Caco-2 (cell line): ENCODE results near the gene OR8D2. TPM values are rescaled to one million over a fixed set of nuclear protein-coding genes. Genes with fewer than 3 reads are reported as not detected.

Source experiments
- BruUV-seq: library from RNA; stranded (reverse); fragments of 400-500 nt; replicated peaks from 2 replicates; lab custom pipeline; 2021; lab: Mats Ljungman, UMichigan
- CTCF ChIA-PET: fragments of 300-600 bp; sonication (Branson Sonifier 250); formaldehyde crosslinking; loops from one replicate; lab custom pipeline; 2022; ENCODE audit warnings: antibody characterized with exemption; lab: Charles Lee
- POLR2A ChIA-PET: fragments of 300-600 bp; sonication (Branson Sonifier 250); formaldehyde crosslinking; loops from one replicate; lab custom pipeline; 2022; ENCODE audit warnings: antibody characterized with exemption; lab: Charles Lee
- DNase-seq, 2 experiments: peaks; one replicate each; pipeline versions ENCODE4 v3.0.0 to v3.0.0-alpha.2; 2020 to 2022
- H3K27me3 ChIP-seq: replicated peaks from 2 replicates; pipeline ENCODE4 v1.6.0; 2011; ENCODE audit warnings: low read length; ENCODE audit not compliant: control insufficient read depth, insufficient read depth
- H3K36me3 ChIP-seq: 2 replicates; pipeline ENCODE4 v1.5.1; 2011; ENCODE audit warnings: low read length; ENCODE audit not compliant: control insufficient read depth, insufficient read depth
- H3K4me1 ChIP-seq: fragments of 250-450 bp; sonication (Bioruptor Pico); 2 replicates; pipeline ENCODE4 v1.5.1; 2020; ENCODE audit warnings: mild to moderate bottlenecking
- H3K4me3 ChIP-seq: 2 replicates; pipeline ENCODE4 v1.5.1; 2011; ENCODE audit warnings: low read depth, mild to moderate bottlenecking, control low read depth, low read length
- H3K9me3 ChIP-seq: fragments of 250-450 bp; sonication (Bioruptor Pico); 2 replicates; pipeline ENCODE4 v1.5.1; 2020; ENCODE audit warnings: mild to moderate bottlenecking, moderate library complexity
- H3K27ac Mint-ChIP-seq: one replicate; pipeline ENCODE4 v1.8.0; 2022; ENCODE audit warnings: mixed read lengths; ENCODE audit not compliant: unreplicated experiment
- H3K27me3 Mint-ChIP-seq: one replicate; pipeline ENCODE4 v1.8.0; 2022; ENCODE audit warnings: mixed read lengths; ENCODE audit not compliant: insufficient read depth, unreplicated experiment
- H3K36me3 Mint-ChIP-seq: one replicate; pipeline ENCODE4 v1.8.0; 2022; ENCODE audit warnings: mild to moderate bottlenecking, mixed read lengths; ENCODE audit not compliant: insufficient read depth, unreplicated experiment
- H3K4me1 Mint-ChIP-seq: one replicate; pipeline ENCODE4 v1.8.0; 2022; ENCODE audit warnings: low read depth, mixed read lengths; ENCODE audit not compliant: unreplicated experiment
- H3K4me3 Mint-ChIP-seq: one replicate; pipeline ENCODE4 v1.8.0; 2022; ENCODE audit warnings: mild to moderate bottlenecking, moderate library complexity, mixed read lengths; ENCODE audit not compliant: unreplicated experiment
- H3K9me3 Mint-ChIP-seq: one replicate; pipeline ENCODE4 v1.8.0; 2022; ENCODE audit warnings: mixed read lengths; ENCODE audit not compliant: unreplicated experiment
- intact Hi-C: fragments of 100-400 bp; cut with micrococcal nuclease; formaldehyde crosslinking; loops from one replicate; pipeline ENCODE4 v1.10.0; 2022; ENCODE audit not compliant: unreplicated experiment
- total RNA-seq: library from RNA; stranded (reverse); gene quantifications from 2 replicates; pipeline ENCODE4 v1.2.3, GENCODE V29; 2022
- TF ChIP-seq, protein P1 (sequence below), 2 experiments: fragments of 200-600 bp in 1 of 2; IDR thresholded peaks; 1 replicate in 1 of 2; 2 replicates in 1 of 2; pipeline versions ENCODE4 v1.5.1 to v1.8.0; 2011 to 2022; ENCODE audit warnings: antibody characterized with exemption in 1 of 2, control low read depth in 1 of 2, inconsistent platforms in 1 of 2, low read depth in 1 of 2, low read length in 1 of 2, mild to moderate bottlenecking in 1 of 2, moderate library complexity in 1 of 2; ENCODE audit not compliant: insufficient read depth in 1 of 2, severe bottlenecking in 1 of 2, unreplicated experiment in 1 of 2

Gene OR8D2
- total RNA-seq, 1 experiment from 2014 or later, result not detected

- Histone ChIP-seq H3K36me3 (no peaks in the 10 kb centered on the region), H3K4me3 (no peak overlapping the region), H3K27me3 (0 out of 2 replicates have a peak, but pooled peaks cover 3% of the 10 kb centered on the region), H3K9me3 (no peaks in the 10 kb centered on the region), H3K4me1 (no peaks in the 10 kb centered on the region)
- H3K4me1 Mint-ChIP-seq, result no peaks in the 10 kb centered on the region
- no peak for DNase-seq
- H3K36me3 Mint-ChIP-seq, result no peaks in the 10 kb centered on the region
- TF ChIP-seq, protein P1, sequence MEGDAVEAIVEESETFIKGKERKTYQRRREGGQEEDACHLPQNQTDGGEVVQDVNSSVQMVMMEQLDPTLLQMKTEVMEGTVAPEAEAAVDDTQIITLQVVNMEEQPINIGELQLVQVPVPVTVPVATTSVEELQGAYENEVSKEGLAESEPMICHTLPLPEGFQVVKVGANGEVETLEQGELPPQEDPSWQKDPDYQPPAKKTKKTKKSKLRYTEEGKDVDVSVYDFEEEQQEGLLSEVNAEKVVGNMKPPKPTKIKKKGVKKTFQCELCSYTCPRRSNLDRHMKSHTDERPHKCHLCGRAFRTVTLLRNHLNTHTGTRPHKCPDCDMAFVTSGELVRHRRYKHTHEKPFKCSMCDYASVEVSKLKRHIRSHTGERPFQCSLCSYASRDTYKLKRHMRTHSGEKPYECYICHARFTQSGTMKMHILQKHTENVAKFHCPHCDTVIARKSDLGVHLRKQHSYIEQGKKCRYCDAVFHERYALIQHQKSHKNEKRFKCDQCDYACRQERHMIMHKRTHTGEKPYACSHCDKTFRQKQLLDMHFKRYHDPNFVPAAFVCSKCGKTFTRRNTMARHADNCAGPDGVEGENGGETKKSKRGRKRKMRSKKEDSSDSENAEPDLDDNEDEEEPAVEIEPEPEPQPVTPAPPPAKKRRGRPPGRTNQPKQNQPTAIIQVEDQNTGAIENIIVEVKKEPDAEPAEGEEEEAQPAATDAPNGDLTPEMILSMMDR (IDR thresholded peaks at IDR 0.05; ENCODE audit: insufficient read depth in 1 of 2, low read depth in 1 of 2, low read length in 1 of 2, severe bottlenecking in 1 of 2, unreplicated experiment in 1 of 2), result no peak
- H3K9me3 Mint-ChIP-seq, result no peaks in the 10 kb centered on the region
- intact Hi-C loops, result no loop called here
- ChIA-PET POLR2A (no interaction called here), CTCF (no interaction called here)
- peaks cover 29% of the 10 kb centered on the region for H3K27me3 Mint-ChIP-seq
- H3K27ac Mint-ChIP-seq, result no peak overlapping the region
- no peak overlapping the region for H3K4me3 Mint-ChIP-seq
- BruUV-seq, result no TSS peak
These were observed 9.3 kb downstream of the OR8D2 start for GRCh38 chr11:124310721-124311120.

- H3K9me3 ChIP-seq, result no peaks in the 10 kb centered on the region
- no peak for DNase-seq
- BruUV-seq, result no TSS peak
- 0 out of 2 replicates have a peak, but pooled peaks cover 3% of the 10 kb centered on the region for H3K27me3 ChIP-seq
- Mint-ChIP-seq H3K4me1 (no peaks in the 10 kb centered on the region), H3K27me3 (peaks cover 22% of the 10 kb centered on the region), H3K9me3 (no peaks in the 10 kb centered on the region), H3K4me3 (no peak overlapping the region), H3K36me3 (no peaks in the 10 kb centered on the region), H3K27ac (no peak overlapping the region)
- no peaks in the 10 kb centered on the region for H3K4me1 ChIP-seq
- no peak overlapping the region for H3K4me3 ChIP-seq
- no peaks in the 10 kb centered on the region for H3K36me3 ChIP-seq
- TF ChIP-seq, protein P1 (IDR thresholded peaks at IDR 0.05; ENCODE audit: insufficient read depth in 1 of 2, low read depth in 1 of 2, low read length in 1 of 2, severe bottlenecking in 1 of 2, unreplicated experiment in 1 of 2), result no peak
- CTCF ChIA-PET, result no interaction called here
- POLR2A ChIA-PET, result no interaction called here
- intact Hi-C loops, result no loop called here
These were observed 12.9 kb downstream of the OR8D2 start for GRCh38 chr11:124307093-124307492.

DNA sequence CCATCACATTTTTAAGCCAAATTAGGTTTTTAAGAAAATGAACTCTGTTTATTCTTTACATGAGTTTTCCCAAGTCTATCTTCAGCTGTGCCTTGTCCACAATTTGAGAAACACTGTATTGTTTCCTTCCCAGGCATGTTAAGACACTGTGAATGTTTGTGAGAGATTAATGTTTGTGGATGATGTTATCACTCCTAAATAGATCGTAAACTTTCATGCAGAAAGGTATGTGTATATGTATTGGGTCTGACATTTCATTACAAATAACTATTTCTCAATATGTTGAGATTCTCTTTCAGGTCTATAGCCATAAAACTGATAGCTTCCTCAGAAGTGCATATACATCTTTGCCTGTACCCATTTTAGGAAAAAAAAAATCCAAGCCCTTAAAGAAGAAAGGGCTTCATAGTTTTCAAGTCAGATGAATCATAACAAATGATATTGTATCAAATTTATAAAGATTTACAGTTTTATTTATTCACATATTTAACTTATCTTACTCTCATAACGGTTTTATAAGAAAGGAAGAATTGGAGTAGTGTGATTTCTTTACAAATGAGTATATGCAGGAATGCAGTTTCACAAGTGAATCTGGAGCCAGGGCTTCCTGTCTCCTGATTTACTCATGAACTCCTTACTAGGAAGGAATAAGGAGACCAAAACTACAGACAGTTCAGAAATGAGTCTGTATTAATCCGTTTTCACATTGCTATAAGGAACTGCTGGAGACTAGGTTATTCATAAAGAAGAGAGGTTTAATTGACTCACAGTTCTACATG, 17.5 kb downstream of the OR8D2 start:
- Mint-ChIP-seq H3K9me3 (no peaks in the 10 kb centered on the region), H3K36me3 (no peaks in the 10 kb centered on the region), H3K27ac (no peak overlapping the region), H3K4me1 (no peaks in the 10 kb centered on the region), H3K4me3 (no peak overlapping the region), H3K27me3 (peaks cover 20% of the 10 kb centered on the region)
- H3K4me1 ChIP-seq, result no peaks in the 10 kb centered on the region; the same call in 1 of the 2 replicates
- TF ChIP-seq, protein P1 (IDR thresholded peaks at IDR 0.05; ENCODE audit: insufficient read depth in 1 of 2, low read depth in 1 of 2, low read length in 1 of 2, severe bottlenecking in 1 of 2, unreplicated experiment in 1 of 2), result no peak
- no peak overlapping the region for H3K4me3 ChIP-seq
- no peaks in the 10 kb centered on the region for H3K9me3 ChIP-seq
- no peaks in the 10 kb centered on the region for H3K36me3 ChIP-seq
- intact Hi-C loops, result loop anchor here (5.0 kb wide), 1 partner anchor 1670 kb away; no protein-coding TSS in a partner anchor
- POLR2A ChIA-PET, result no interaction called here
- BruUV-seq, result no TSS peak
- no peak for DNase-seq
- H3K27me3 ChIP-seq, result no peaks in the 10 kb centered on the region
- CTCF ChIA-PET, result no interaction called here
